ENCODE data around the gene DNASE1L1. TPM values are rescaled to one million over a fixed set of nuclear protein-coding genes. Genes with fewer than 3 reads are reported as not detected.
A peak's percentile ranks its signal among the peaks of the same experiment; 100 is the strongest.

Gene DNASE1L1
- total RNA-seq, 1 experiment from 2014 or later: 29.8 TPM

DNA sequence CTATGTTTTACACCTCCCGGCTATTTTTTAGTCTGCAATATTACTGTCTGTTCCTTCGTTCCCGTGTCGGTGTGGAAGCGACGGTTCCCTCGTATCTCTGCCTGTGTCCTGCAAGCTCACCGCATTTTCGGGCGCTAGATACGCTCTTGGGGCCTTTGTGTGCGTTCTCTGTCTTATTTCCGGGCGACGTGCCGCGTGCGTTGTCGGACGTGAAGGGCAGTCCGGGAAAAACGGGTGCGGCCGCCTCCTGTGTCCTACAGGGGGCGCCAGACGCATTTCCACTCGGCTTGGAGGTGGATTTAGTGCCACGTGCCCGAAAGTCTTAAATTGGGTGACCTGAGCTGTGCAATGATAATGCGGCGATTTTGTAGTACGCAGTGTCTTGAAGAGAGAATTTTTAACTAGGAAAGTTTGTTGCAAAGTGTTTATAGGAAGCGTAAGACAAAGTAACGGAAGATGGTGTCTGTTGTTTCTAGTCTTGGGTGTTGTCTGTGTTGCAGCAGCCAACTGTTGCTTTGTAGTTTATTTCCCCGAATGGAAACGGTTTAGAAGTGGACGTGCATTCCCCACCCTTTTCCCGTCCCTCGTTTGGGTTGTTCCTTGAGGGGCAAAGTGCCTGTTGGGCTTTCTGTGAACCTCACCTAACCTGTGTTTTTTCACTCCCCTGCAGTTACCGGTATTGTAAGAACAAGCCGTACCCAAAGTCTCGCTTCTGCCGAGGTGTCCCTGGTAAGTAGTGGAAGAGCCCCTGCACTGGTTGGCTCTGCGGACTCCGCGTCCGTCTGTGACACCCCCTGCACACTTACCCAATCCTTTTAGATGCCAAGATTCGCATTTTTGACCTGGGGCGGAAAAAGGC is 10.2 kb downstream of the DNASE1L1 start:
- TSS peak; percentile 73 for BruUV-seq (replicated peaks)
- peak overlapping the region; percentile 99 for H3K9ac ChIP-seq (ENCODE audit: low read length)
- H3F3A ChIP-seq (ENCODE audit: low read length, unreplicated experiment): peaks cover 22% of the 10 kb centered on the region
- no peaks in the 10 kb centered on the region for H3K27me3 ChIP-seq (ENCODE audit: low read length)
- H3K4me2 ChIP-seq (ENCODE audit: low read length): peak overlapping the region; percentile 97
- peaks cover 24% of the 10 kb centered on the region for H4K20me1 ChIP-seq (ENCODE audit: low read length)
- ChIA-PET CTCF (interaction anchor here (0.6 kb wide), 1 partner anchor 573 kb away, joined by 8 read pairs; no protein-coding TSS in a partner anchor), POLR2A (ENCODE audit: unreplicated experiment) (interaction anchor here (0.6 kb wide), 1 partner anchor 116 kb away, joined by 3 read pairs; no protein-coding TSS in a partner anchor)
- peak overlapping the region; percentile 98 for H3K27ac ChIP-seq (ENCODE audit: low read length)
- no peaks in the 10 kb centered on the region for H3K9me2 ChIP-seq (replicated peaks; ENCODE audit: low read length)
- peaks cover 12% of the 10 kb centered on the region; the same call in 1 of the 2 replicates for H3K4me1 ChIP-seq (ENCODE audit: insufficient read depth, low read length)
- H3K4me3 ChIP-seq (ENCODE audit: low read length): peak overlapping the region; percentile 90
- peaks cover 25% of the 10 kb centered on the region for H3K36me3 ChIP-seq (ENCODE audit: low read depth, low read length)
- no peak overlapping the region for H2AFZ ChIP-seq (ENCODE audit: low read length)
- no peaks in the 10 kb centered on the region for H3K9me3 ChIP-seq (ENCODE audit: low read length)
- peak; percentile 72 for DNase-seq
- intact Hi-C loops (cut with micrococcal nuclease): loop anchor here (10.0 kb wide), 1 partner anchor 56 kb away; the partner anchor contains the start of gene PLXNA3
- TF ChIP-seq, protein P1, sequence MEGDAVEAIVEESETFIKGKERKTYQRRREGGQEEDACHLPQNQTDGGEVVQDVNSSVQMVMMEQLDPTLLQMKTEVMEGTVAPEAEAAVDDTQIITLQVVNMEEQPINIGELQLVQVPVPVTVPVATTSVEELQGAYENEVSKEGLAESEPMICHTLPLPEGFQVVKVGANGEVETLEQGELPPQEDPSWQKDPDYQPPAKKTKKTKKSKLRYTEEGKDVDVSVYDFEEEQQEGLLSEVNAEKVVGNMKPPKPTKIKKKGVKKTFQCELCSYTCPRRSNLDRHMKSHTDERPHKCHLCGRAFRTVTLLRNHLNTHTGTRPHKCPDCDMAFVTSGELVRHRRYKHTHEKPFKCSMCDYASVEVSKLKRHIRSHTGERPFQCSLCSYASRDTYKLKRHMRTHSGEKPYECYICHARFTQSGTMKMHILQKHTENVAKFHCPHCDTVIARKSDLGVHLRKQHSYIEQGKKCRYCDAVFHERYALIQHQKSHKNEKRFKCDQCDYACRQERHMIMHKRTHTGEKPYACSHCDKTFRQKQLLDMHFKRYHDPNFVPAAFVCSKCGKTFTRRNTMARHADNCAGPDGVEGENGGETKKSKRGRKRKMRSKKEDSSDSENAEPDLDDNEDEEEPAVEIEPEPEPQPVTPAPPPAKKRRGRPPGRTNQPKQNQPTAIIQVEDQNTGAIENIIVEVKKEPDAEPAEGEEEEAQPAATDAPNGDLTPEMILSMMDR (conservative IDR thresholded peaks at IDR 0.05; ENCODE audit: low read depth, low read length): peak; percentile 74
- no peak for TF ChIP-seq EZH2phosphoT487 (IDR thresholded peaks at IDR 0.05; ENCODE audit: borderline replicate concordance, low read length)
- H3K79me2 ChIP-seq (ENCODE audit: low read length): peaks cover 32% of the 10 kb centered on the region
- ATAC-seq: peak; percentile 9

DNA sequence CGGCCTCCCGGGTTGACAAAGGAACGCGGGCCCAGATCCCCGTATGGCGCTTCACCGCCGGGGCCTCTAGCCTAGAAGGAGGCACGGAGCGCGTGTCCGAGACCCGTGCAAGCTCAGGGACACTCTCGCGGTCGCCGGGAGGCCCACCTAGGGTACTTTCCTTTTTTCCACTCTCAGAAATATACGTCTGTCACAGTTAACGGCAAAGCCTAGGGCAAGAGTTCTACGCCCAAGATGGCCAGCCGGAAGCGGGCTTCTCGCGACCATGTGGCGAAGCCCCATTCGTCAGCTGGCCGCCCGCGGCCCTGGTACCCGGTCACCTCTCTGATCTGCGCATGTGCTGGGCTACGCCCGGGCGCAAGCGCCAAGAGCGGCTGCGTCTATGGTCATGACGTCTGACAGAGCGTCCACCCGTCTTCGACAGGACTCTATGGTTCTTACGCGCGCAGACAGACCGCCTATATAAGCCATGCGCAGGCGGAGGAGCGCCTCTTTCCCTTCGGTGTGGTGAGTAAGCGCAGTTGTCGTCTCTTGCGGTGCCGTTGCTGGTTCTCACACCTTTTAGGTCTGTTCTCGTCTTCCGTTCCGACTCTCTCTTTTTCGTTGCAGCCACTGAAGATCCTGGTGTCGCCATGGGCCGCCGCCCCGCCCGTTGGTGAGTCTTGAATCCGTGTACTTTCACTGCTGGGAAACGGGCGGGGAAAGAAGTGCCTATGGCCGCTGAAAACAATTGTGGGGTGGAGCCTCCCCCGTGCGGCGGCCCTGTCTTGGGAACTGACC is 11.0 kb downstream of the DNASE1L1 start, which contains the start of gene RPL10:
Gene RPL10, plus strand, starts transcription at position 490 of the 780 bp plus-strand sequence. Its CDS starts 143 bp downstream, at position 633.
- peak within 1 kb of the TSS; percentile 98 for H3K27ac ChIP-seq (ENCODE audit: low read length)
- ChIA-PET CTCF (no interaction called here), POLR2A (ENCODE audit: unreplicated experiment) (interaction anchor here (0.6 kb wide), 1 partner anchor 18 kb away, joined by 3 read pairs; no protein-coding TSS in a partner anchor)
- peak; percentile 98 for DNase-seq
- H3K4me2 ChIP-seq (ENCODE audit: low read length): peak within 1 kb of the TSS; percentile 97
- peaks cover 12% of the 10 kb centered on the region; the same call in 1 of the 2 replicates for H3K4me1 ChIP-seq (ENCODE audit: insufficient read depth, low read length)
- H3K4me3 ChIP-seq (ENCODE audit: low read length): peak within 1 kb of the TSS; percentile 90
- peaks cover 25% of the 10 kb centered on the region for H3K36me3 ChIP-seq (ENCODE audit: low read depth, low read length)
- no peaks in the 10 kb centered on the region for H3K9me3 ChIP-seq (ENCODE audit: low read length)
- no peaks in the 10 kb centered on the region for H3K27me3 ChIP-seq (ENCODE audit: low read length)
- no peaks in the 10 kb centered on the region for H3K9me2 ChIP-seq (replicated peaks; ENCODE audit: low read length)
- peaks cover 22% of the 10 kb centered on the region for H3F3A ChIP-seq (ENCODE audit: low read length, unreplicated experiment)
- peak within 1 kb of the TSS; percentile 83 for H2AFZ ChIP-seq (ENCODE audit: low read length)
- H4K20me1 ChIP-seq (ENCODE audit: low read length): peaks cover 24% of the 10 kb centered on the region
- ATAC-seq: peak; percentile 56
- intact Hi-C loops (cut with micrococcal nuclease): loop anchor here (10.0 kb wide), 1 partner anchor 57 kb away; the partner anchor contains the start of gene PLXNA3
- TF ChIP-seq EZH2phosphoT487 (IDR thresholded peaks at IDR 0.05; ENCODE audit: borderline replicate concordance, low read length) (no peak), EZH2 (IDR thresholded peaks at IDR 0.05; ENCODE audit: low read length, unreplicated experiment) (no peak)
- TF ChIP-seq, protein P1 (conservative IDR thresholded peaks at IDR 0.05; ENCODE audit: low read depth, low read length): no peak
- H3K9ac ChIP-seq (ENCODE audit: low read length): peak within 1 kb of the TSS; percentile 99
- H3K79me2 ChIP-seq (ENCODE audit: low read length): peaks cover 32% of the 10 kb centered on the region
- TSS peak; percentile 79 for BruUV-seq (replicated peaks)
